Adrenal gland (tissue), 12 donors: ENCODE measurements around the gene PPIL4. TPM values are rescaled to one million over a fixed set of nuclear protein-coding genes. Genes with fewer than 3 reads are reported as not detected.

Experiments
- DNase-seq, 7 donors: peaks; one replicate each; pipeline ENCODE4 v3.0.0-alpha.2; 2019 to 2020
- H3K27ac ChIP-seq, 5 donors: fragments of 200-600 bp; sonication (generic) in 4 of 5; 1 replicate in 3 of 5; 2 replicates in 2 of 5; pipeline versions ENCODE4 v1.5.1 to v1.8.0; 2016 to 2020; ENCODE audit warnings: mild to moderate bottlenecking in 1 of 5
- H3K27me3 ChIP-seq: fragments of 200-600 bp; 2 replicates; pipeline ENCODE4 v1.8.0; 2021
- H3K36me3 ChIP-seq, 2 donors: fragments of 200-600 bp; replicated peaks in 1 of 2; 1 replicate in 1 of 2; 2 replicates in 1 of 2; pipeline versions ENCODE4 v1.5.1 to v1.8.0; 2018 to 2022
- H3K4me1 ChIP-seq, 2 donors: fragments of 200-600 bp; replicated peaks in 1 of 2; 1 replicate in 1 of 2; 2 replicates in 1 of 2; pipeline versions ENCODE4 v1.5.1 to v1.8.0; 2018 to 2021
- H3K4me3 ChIP-seq, 4 donors: fragments of 200-600 bp; sonication (generic) in 3 of 4; one replicate each; pipeline ENCODE4 v1.5.1; 2016 to 2018
- H3K9me3 ChIP-seq, 3 donors: fragments of 200-600 bp; sonication (generic) in 1 of 3; replicated peaks in 1 of 3; 1 replicate in 2 of 3; 2 replicates in 1 of 3; pipeline versions ENCODE4 v1.5.1 to v1.8.0; 2016 to 2021
- POLR2A ChIP-seq, 2 donors: fragments of 450-650 bp; IDR thresholded peaks; one replicate each; pipeline ENCODE4 v1.6.1; 2017; ENCODE audit warnings: antibody characterized with exemption in 2 of 2, mild to moderate bottlenecking in 2 of 2, moderate library complexity in 1 of 2
- WGBS, 4 donors: extraction: QIAGEN DNeasy Blood & Tissue Kit in 2 of 4; methylation state at CpG; one replicate each; pipeline versions ENCODE4 v1.1.5 to v1.1.7; 2013 to 2017; 5-methylcytosine and 5-hydroxymethylcytosine counted together
- intact Hi-C, 2 donors: fragments of 100-400 bp; cut with DNase I; formaldehyde crosslinking; loops; one replicate each; pipeline versions ENCODE4 v1.14.1 to v1.15.0; 2022 to 2023
- polyA plus RNA-seq, 3 donors: library from polyadenylated mRNA; stranded (reverse); fragments of 200-250 nt in 2 of 3; fragments of 350-450 nt in 1 of 3; fragmentation: Illumina TruSeq in 1 of 3; extraction: RNeasy Lipid Tissue Mini Kit (QIAGEN cat#74804) in 1 of 3; gene quantifications; one replicate each; pipeline ENCODE4 v1.2.3, GENCODE V29; 2013 to 2014
- total RNA-seq, 9 donors: library from RNA; depleted of rRNA in 4 of 9; stranded (reverse); fragments of >200 nt in 4 of 9; fragments of 120-200 nt in 1 of 9; fragmentation: NEBNext Ultra II Directional in 1 of 9; extraction: Animal tissue kit (Norgen Biotek cat#: 25700) in 1 of 9; gene quantifications; one replicate each; pipeline versions ENCODE4 v1.1.0 to v1.2.4, GENCODE V29; 2013 to 2023
- TF ChIP-seq, protein P1 (sequence below), 6 experiments: fragments of 450-650 bp in 4 of 6; fragments of 200-600 bp in 2 of 6; sonication (generic) in 1 of 6; IDR thresholded peaks; 1 replicate in 5 of 6; 2 replicates in 1 of 6; pipeline versions ENCODE4 v1.5.1 to v1.8.0; 2016 to 2021; ENCODE audit warnings: antibody characterized with exemption in 6 of 6, mild to moderate bottlenecking in 2 of 6, moderate library complexity in 1 of 6
- donor health status: healthy with polysubstance abuse.
- donor health status: Bipolar disorder and iron deficiency.
- donor health status: DM: yes; HTN: yes; CAD: no.
- donor health status: DM: no; HTN: no; CAD: no.
- donor health status: DM: no; HTN: no; CAD: no.
- donor health status: DM: yes; HTN: yes; CAD: no.

The PPIL4 gene
- total and polyA plus RNA-seq, 12 donors = 15.1 to 56.9 (median 25.8) TPM

GRCh38 chr6:149586149-149586548 is 40.3 kb upstream of the PPIL4 start:
- TF ChIP-seq, protein P1, sequence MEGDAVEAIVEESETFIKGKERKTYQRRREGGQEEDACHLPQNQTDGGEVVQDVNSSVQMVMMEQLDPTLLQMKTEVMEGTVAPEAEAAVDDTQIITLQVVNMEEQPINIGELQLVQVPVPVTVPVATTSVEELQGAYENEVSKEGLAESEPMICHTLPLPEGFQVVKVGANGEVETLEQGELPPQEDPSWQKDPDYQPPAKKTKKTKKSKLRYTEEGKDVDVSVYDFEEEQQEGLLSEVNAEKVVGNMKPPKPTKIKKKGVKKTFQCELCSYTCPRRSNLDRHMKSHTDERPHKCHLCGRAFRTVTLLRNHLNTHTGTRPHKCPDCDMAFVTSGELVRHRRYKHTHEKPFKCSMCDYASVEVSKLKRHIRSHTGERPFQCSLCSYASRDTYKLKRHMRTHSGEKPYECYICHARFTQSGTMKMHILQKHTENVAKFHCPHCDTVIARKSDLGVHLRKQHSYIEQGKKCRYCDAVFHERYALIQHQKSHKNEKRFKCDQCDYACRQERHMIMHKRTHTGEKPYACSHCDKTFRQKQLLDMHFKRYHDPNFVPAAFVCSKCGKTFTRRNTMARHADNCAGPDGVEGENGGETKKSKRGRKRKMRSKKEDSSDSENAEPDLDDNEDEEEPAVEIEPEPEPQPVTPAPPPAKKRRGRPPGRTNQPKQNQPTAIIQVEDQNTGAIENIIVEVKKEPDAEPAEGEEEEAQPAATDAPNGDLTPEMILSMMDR (IDR thresholded peaks at IDR 0.05) = no peak
- TF ChIP-seq POLR2A (IDR thresholded peaks at IDR 0.05) = no peak
- WGBS, 4 donors = 93 to 100% (median 98%) methylated on average over 2 of the region's 2 CpGs
- DNase-seq = no peak
- H3K4me3 ChIP-seq = no peak overlapping the region
- peaks cover 0 to 53% of the 10 kb centered on the region in 2 donors for H3K36me3 ChIP-seq
- H3K9me3 ChIP-seq = no peaks in the 10 kb centered on the region
- H3K4me1 ChIP-seq = no peaks in the 10 kb centered on the region
- H3K27me3 ChIP-seq = no peaks in the 10 kb centered on the region
- no peak overlapping the region for H3K27ac ChIP-seq
- intact Hi-C loops = no loop called here

- Histone ChIP-seq H3K27ac (no peak overlapping the region), H3K4me3 (no peak overlapping the region), H3K36me3 (peaks cover 0 to 50% of the 10 kb centered on the region in 2 donors), H3K4me1 (no peaks in the 10 kb centered on the region), H3K9me3 (no peaks in the 10 kb centered on the region), H3K27me3 (no peaks in the 10 kb centered on the region)
- intact Hi-C loops = no loop called here
- 95 to 97% (median 97%) methylated on average over 5 of the region's 5 CpGs for WGBS, 4 donors
- DNase-seq = no peak
- TF ChIP-seq, protein P1 (IDR thresholded peaks at IDR 0.05) = no peak
- TF ChIP-seq POLR2A (IDR thresholded peaks at IDR 0.05) = no peak
Measured at GRCh38 chr6:149581349-149581748, 35.5 kb upstream of the PPIL4 start.

- 95 to 99% (median 97%) methylated on average over 5 of the region's 5 CpGs for WGBS, 4 donors
- peaks cover 0 to 46% of the 10 kb centered on the region in 2 donors for H3K36me3 ChIP-seq
Measured at GRCh38 chr6:149580880-149581279, 35.0 kb upstream of the PPIL4 start.

GRCh38 chr6:149567945-149568585 is 22.2 kb upstream of the PPIL4 start:
- Histone ChIP-seq H3K4me1 (peaks cover 4 to 17% of the 10 kb centered on the region in 2 donors), H3K9me3 (no peaks in the 10 kb centered on the region), H3K36me3 (no peaks in the 10 kb centered on the region), H3K4me3 (no peak overlapping the region), H3K27me3 (no peaks in the 10 kb centered on the region), H3K27ac (no peak overlapping the region)
- no peak for TF ChIP-seq POLR2A (IDR thresholded peaks at IDR 0.05)
- TF ChIP-seq, protein P1 (IDR thresholded peaks at IDR 0.05) = no peak
- intact Hi-C loops = no loop called here
- DNase-seq = no peak
- 88 to 93% (median 91%) methylated on average over 7 of the region's 7 CpGs for WGBS, 4 donors

More at GRCh38 chr6:149580880-149581279, 35.0 kb upstream of the PPIL4 start:
- Histone ChIP-seq H3K4me3 (no peak overlapping the region), H3K4me1 (no peaks in the 10 kb centered on the region), H3K27ac (no peak overlapping the region), H3K27me3 (no peaks in the 10 kb centered on the region), H3K9me3 (no peaks in the 10 kb centered on the region)
- no peak for DNase-seq
- no peak for TF ChIP-seq POLR2A (IDR thresholded peaks at IDR 0.05)
- TF ChIP-seq, protein P1 (IDR thresholded peaks at IDR 0.05) = no peak
- intact Hi-C loops = no loop called here
